GOT3 (cell line): ENCODE data around the gene NUP205.
"Not testable (repeated sequence)": the region's sequence is repeated elsewhere in the genome, so short reads cannot be mapped to it uniquely, and the experiment has no call there.

Source experiments
- DNase-seq: peaks from one replicate; lab custom pipeline; 2025; ENCODE audit warnings: mixed read lengths; lab: John Stamatoyannopoulos, UW

NUP205 gene

DNA sequence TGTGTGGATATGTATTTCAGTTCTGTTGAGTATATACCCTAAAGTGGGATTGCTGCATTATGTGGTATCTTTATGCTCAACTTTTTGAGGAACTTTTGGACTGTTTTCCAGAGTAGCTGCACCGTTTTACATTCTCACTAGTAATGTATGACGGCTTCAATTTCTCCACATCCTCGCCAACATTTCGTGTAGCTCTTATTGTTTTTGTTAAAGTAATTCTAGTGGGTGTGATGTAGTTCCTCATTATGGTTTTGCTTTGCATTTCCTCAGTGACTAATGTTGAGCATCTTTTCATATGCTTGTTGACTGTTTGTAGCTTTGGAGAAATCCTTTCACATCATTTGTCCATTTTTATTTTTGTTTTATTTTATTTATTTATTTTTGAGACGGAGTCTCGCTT, 109.1 kb downstream of the NUP205 start:
- no peak for DNase-seq

GRCh38 chr7:135667626-135668025, 109.9 kb downstream of the NUP205 start:
- not testable (repeated sequence) for DNase-seq

DNA sequence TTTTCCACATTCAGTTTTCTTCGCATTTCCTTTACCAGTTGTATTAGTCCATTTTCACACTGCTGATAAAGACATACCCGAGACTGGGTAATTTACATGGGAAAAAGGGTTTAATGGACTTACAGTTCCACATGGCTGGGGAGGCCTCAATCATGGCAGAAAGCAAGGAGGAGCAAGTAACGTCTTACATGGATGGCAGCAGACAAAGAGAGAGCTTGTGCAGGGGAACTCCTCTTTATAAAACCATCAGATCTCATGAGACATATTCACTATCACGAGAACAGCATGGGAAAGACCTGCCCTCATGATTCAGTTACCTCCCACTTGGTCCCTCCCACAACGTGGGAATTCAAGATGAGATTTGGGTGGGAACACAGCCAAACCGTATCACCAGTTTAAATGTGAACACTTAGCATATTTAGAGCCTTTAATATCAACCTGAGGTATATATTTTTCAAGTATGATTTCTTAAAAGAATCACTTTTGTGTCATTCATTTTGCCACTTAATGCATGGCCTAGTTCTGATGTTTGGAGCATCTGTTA, 111.2 kb downstream of the NUP205 start:
- DNase-seq, result not testable (repeated sequence)

DNA sequence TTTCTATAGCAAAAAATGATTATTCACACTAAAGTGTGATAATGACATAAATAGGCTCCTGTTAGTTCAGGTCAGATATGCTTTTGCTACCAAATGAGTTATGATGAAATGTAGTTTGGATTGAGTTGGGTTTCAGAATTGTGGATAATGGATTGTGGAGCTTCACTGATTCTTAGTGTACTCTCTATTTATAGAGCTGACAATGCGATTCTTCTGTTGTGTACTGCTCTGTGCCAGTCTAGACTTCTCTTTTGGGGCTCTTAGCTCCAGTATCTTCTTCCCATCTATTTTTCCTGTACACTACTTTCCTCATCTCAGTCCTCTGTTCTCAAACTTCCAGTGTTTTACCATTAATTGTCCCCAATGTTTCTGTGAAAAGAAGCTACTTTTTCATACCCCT, 112.1 kb downstream of the NUP205 start:
- DNase-seq, result no peak

- no peak for DNase-seq
Measured at GRCh38 chr7:135670179-135670578, 112.5 kb downstream of the NUP205 start.

- no peak for DNase-seq
Measured at GRCh38 chr7:135672560-135673359, 115.0 kb downstream of the NUP205 start.

- no peak for DNase-seq
Measured at GRCh38 chr7:135673360-135673706, 115.6 kb downstream of the NUP205 start.

DNA sequence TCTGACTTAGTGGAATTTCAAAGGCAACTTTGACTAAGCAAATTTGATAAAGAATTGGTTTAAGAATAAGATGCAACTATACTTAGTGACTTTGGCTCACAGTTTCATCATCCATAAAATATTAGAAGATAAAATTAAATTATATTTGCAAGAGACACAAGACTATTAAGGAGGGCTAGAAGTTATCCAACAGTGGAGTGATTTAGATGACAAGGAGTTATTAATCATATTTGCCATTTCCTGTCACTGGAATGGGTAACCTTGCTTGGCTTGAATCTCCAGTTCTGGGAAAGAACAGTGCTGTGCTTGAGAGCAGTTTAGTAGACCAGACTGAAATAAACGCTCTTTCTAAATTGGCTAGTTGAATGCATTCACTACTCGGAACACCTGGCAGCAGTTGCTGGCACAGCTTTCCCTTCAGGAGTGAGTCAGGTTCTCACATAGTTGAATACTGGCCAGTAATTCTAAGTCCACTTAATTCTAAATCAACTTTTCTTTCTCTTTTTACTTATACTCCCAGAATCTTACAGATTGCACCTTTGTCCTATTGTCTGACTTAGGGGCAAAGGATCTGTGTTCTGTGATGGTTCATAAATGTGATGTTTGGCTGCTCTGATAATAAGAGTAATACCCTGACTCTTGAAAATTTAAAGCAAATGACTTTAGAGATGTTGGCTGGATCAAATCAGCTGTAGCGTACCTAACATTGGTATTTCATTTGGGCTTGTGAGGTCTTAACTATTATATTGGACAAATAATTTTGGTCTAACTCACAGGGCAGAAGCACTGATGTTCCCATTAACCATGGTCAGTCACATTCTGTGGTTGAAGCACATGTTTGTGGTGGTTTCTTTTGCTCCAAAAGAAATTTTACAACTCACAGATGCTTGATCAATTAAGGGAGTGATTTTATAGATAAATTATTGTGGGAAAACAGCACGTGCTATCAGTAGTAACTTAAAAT, 121.2 kb downstream of the NUP205 start:
- DNase-seq, result no peak

DNA sequence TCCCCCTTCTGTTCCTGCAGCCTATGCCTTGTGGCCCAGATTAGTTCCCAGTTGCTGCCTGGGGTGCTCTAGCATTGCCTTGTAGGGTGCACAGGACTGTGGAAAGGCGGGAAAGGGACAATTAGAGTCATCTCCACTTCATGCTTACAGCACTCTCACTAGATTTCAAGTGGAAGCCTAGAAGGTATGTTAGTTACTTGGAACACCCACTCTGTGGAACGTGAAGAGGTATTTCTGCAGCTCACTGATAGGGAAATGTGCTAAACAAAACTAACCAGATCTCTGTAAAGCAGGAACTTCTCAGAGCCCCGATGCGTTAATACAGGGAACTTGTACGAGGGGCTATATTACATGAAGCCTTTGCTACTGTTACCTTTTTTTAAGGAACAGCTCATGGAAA, 124.0 kb downstream of the NUP205 start:
- DNase-seq, result no peak

DNA sequence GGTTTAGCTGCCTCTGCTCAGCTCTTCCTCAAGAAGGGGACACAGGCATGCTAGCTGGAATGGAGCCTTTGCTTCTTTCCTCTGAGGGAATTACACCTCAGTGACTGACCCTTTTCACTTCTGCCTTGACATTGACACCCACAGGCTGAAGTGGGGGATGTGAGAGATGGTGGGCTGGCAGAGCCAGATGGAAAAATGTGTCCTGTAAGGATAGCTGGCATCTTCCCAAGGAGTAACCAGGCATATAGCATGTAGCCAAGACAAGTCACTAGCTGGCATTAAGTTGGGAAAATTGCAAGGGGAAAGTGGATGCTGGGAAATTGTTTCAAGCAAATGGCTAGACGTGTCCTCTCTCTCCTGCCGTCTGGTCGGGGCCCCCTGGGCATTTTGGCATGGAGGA, 124.5 kb downstream of the NUP205 start:
- no peak for DNase-seq

GRCh38 chr7:135683609-135684008, 125.9 kb downstream of the NUP205 start:
- no peak for DNase-seq

GRCh38 chr7:135684136-135684535, 126.4 kb downstream of the NUP205 start:
- DNase-seq, result no peak

DNA sequence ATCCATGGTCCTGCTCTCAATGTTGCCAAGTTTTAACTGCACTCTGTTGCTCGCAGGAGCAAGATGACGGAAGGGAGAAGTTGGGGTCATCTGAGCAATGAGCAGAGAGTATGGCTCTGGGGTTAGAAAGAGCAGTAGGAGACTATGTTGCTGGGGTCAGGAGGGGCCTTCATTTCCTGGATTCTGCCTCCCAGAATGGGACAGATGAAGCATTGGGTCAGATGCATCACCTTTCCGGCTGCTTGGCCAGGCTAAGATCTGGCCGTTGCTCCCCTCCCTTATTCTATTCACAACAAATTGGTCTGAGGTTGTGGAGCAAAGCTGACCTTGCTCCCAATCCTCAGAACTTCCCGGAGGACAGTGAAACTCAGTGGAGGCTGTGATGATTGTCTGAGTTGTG, 127.0 kb downstream of the NUP205 start:
- no peak for DNase-seq

DNA sequence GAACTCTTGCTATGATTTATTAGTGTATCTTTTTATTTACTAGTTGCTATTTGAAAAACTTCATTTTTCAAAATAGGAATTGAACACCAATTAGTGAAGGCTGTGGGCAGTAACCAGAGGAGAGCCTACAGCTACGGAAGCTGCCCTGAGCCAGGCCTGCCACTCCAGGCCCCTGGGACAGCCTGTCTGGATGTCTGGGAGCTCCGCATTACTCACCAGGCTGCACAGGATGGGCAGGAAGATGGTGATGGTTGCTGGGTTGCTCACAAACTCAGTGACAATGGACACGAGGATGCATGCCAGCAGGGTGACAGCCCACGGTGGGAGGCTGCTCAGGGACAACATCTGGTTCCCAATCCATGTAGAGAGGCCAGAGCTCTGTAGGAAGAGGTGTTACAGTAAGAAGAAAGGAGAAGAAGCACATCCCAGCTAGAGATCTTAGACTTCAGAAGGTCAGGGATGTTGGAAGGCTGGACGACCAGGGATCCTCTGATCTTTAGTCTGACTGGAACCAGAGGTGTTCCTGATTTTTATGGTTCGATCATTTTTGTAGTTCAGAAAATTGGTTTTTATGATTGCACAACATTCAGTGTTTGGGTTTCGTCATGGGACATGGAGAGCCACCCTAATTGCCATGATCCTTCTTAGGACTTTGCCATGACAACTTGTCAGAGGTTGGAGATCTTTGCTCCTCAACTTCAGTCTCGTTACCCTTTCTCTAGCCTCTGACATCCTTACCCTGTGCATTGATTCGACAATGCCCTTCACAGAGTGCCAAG, 127.8 kb downstream of the NUP205 start:
- DNase-seq, result no peak

- no peak for DNase-seq
Measured at GRCh38 chr7:135687466-135687865, 129.7 kb downstream of the NUP205 start.

DNA sequence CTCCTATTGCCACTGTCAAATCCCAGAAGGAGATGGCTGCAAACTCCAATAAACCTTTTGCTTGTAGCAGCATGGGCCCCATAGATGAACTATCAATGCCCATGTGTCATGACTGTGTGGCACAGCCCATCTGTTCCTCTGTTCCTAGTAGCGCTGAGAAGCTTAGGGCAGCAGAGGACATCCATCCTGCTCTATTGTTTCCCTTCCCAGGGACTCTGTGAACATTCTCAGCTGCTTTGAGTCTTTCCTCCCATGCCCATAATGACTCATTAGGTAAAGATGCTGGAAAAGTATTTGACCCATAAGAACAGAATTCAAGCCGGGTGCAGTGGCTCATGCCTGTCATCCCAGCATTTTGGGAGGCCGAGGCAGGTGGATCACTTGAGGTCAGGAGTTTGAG, 132.8 kb downstream of the NUP205 start:
- no peak for DNase-seq

DNA sequence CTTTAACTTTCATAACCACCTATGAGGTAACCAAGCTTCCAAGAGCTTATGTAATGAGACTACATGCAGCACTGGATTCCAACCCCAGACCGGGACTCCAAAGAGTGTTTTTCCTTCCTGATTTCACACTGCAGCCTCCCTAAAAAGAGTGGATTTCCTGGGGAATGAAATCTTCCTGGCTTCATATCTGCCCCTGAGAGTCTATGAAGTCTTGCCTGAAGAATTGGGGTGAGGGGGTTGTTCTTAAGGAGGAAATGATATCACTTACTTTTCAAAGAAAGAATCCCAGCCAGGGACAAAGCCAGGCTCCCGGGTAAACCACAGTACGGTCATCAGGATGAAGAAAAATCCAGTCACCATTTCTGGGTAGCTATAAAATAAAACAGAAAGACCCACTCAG, 134.3 kb downstream of the NUP205 start:
- DNase-seq, result no peak

GRCh38 chr7:135692606-135693005, 134.9 kb downstream of the NUP205 start:
- not testable (repeated sequence) for DNase-seq

GRCh38 chr7:135693558-135693957, 135.8 kb downstream of the NUP205 start:
- DNase-seq, result no peak

DNA sequence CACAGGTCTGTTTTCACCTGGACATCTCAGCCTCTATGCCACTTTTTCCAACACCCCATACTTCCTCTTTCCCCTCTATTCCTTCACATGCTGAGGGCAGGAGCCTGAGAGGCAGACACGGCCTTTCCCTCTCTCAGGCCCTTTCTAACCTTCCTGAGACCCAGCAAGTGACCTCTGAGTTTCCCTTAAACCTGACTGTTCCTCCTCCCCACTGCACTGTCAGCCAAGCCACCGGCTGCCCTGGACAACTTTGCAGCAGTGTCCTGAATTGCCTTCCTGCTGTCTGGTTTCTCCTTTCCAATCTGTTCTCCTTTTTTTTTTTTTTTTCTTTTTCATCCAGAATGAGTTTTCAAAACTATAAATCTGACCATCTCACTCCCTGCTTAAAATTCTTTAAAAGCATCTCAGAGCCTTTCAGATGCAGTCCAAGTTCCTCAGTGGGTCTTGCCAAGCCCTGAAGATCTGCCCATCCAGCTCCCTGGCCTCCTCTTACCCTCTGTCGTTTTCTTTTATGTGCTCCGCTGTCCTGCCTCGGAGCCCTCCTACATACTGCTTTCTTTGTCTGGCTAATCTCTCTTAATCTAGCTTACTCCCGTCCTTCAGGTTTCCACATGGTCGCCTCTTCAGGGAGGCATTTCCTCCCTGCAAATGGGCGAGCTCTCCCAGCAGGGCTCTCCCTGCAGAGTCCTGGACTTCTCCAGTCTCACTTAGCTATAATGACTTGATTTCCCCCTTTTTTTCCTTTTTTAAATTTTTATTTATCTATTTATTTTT, 139.7 kb downstream of the NUP205 start:
- DNase-seq, result no peak
